ENCODE results near the gene EEF2K.

EEF2K gene

GRCh38 chr16:22302776-22303363 is 96.8 kb downstream of the EEF2K start:
- peaks cover 6% of the 10 kb centered on the region for H3K36me3 ChIP-seq (ENCODE audit: control insufficient read depth, insufficient read depth, low read length)
- WGBS, 2 experiments = 94 to 95% methylated on average over 12 of the region's 12 CpGs
- no peaks in the 10 kb centered on the region for H3K9me3 ChIP-seq (ENCODE audit: control insufficient read depth, low read length)

GRCh38 chr16:22304411-22304810 is 98.3 kb downstream of the EEF2K start:
- Histone ChIP-seq H3K36me3 (ENCODE audit: control insufficient read depth, insufficient read depth, low read length) (peaks cover 10% of the 10 kb centered on the region), H3K4me1 (ENCODE audit: control insufficient read depth, insufficient read depth, low read length) (no peaks in the 10 kb centered on the region)
- 94 to 95% methylated on average over 4 of the region's 4 CpGs for WGBS, 2 experiments

More at GRCh38 chr16:22302776-22303363, 96.8 kb downstream of the EEF2K start:
- no peak overlapping the region for H3K4me3 ChIP-seq (ENCODE audit: insufficient read depth, low read depth, low read length)
- H3K4me1 ChIP-seq (ENCODE audit: control insufficient read depth, insufficient read depth, low read length) = no peaks in the 10 kb centered on the region
- H3K27ac ChIP-seq (ENCODE audit: insufficient read depth, low read depth, low read length, poor library complexity, severe bottlenecking) = no peak overlapping the region
- H3K27me3 ChIP-seq (ENCODE audit: control insufficient read depth, insufficient read depth, low read length, poor library complexity, severe bottlenecking) = no peaks in the 10 kb centered on the region

GRCh38 chr16:22306788-22307187 is 100.7 kb downstream of the EEF2K start:
- Histone ChIP-seq H3K4me1 (ENCODE audit: control insufficient read depth, insufficient read depth, low read length) (no peaks in the 10 kb centered on the region), H3K4me3 (ENCODE audit: insufficient read depth, low read depth, low read length) (no peak overlapping the region), H3K27ac (ENCODE audit: insufficient read depth, low read depth, low read length, poor library complexity, severe bottlenecking) (no peak overlapping the region), H3K36me3 (ENCODE audit: control insufficient read depth, insufficient read depth, low read length) (peaks cover 16% of the 10 kb centered on the region), H3K27me3 (ENCODE audit: control insufficient read depth, insufficient read depth, low read length, poor library complexity, severe bottlenecking) (no peaks in the 10 kb centered on the region), H3K9me3 (ENCODE audit: control insufficient read depth, low read length) (no peaks in the 10 kb centered on the region)
- WGBS, 2 experiments = 92 to 96% methylated on average over 9 of the region's 9 CpGs

More at GRCh38 chr16:22304411-22304810, 98.3 kb downstream of the EEF2K start:
- Histone ChIP-seq H3K27me3 (ENCODE audit: control insufficient read depth, insufficient read depth, low read length, poor library complexity, severe bottlenecking) (no peaks in the 10 kb centered on the region), H3K27ac (ENCODE audit: insufficient read depth, low read depth, low read length, poor library complexity, severe bottlenecking) (no peak overlapping the region), H3K9me3 (ENCODE audit: control insufficient read depth, low read length) (no peaks in the 10 kb centered on the region), H3K4me3 (ENCODE audit: insufficient read depth, low read depth, low read length) (no peak overlapping the region)

GRCh38 chr16:22307838-22308237 is 101.8 kb downstream of the EEF2K start:
- no peak overlapping the region for H3K27ac ChIP-seq (ENCODE audit: insufficient read depth, low read depth, low read length, poor library complexity, severe bottlenecking)
- H3K27me3 ChIP-seq (ENCODE audit: control insufficient read depth, insufficient read depth, low read length, poor library complexity, severe bottlenecking) = no peaks in the 10 kb centered on the region
- H3K36me3 ChIP-seq (ENCODE audit: control insufficient read depth, insufficient read depth, low read length) = peaks cover 16% of the 10 kb centered on the region
- no peaks in the 10 kb centered on the region for H3K9me3 ChIP-seq (ENCODE audit: control insufficient read depth, low read length)
- no peaks in the 10 kb centered on the region for H3K4me1 ChIP-seq (ENCODE audit: control insufficient read depth, insufficient read depth, low read length)
- H3K4me3 ChIP-seq (ENCODE audit: insufficient read depth, low read depth, low read length) = no peak overlapping the region
- 95 to 96% methylated on average over 10 of the region's 10 CpGs for WGBS, 2 experiments

GRCh38 chr16:22308824-22309520 is 102.9 kb downstream of the EEF2K start:
- Histone ChIP-seq H3K4me3 (ENCODE audit: insufficient read depth, low read depth, low read length) (no peak overlapping the region), H3K27ac (ENCODE audit: insufficient read depth, low read depth, low read length, poor library complexity, severe bottlenecking) (no peak overlapping the region), H3K27me3 (ENCODE audit: control insufficient read depth, insufficient read depth, low read length, poor library complexity, severe bottlenecking) (no peaks in the 10 kb centered on the region), H3K4me1 (ENCODE audit: control insufficient read depth, insufficient read depth, low read length) (no peaks in the 10 kb centered on the region), H3K9me3 (ENCODE audit: control insufficient read depth, low read length) (no peaks in the 10 kb centered on the region), H3K36me3 (ENCODE audit: control insufficient read depth, insufficient read depth, low read length) (peaks cover 10% of the 10 kb centered on the region)
- 96% methylated on average over 24 of the region's 24 CpGs for WGBS, 2 experiments

GRCh38 chr16:22311520-22311919 is 105.4 kb downstream of the EEF2K start:
- H3K27me3 ChIP-seq (ENCODE audit: control insufficient read depth, insufficient read depth, low read length, poor library complexity, severe bottlenecking) = no peaks in the 10 kb centered on the region
- H3K27ac ChIP-seq (ENCODE audit: insufficient read depth, low read depth, low read length, poor library complexity, severe bottlenecking) = no peak overlapping the region
- H3K4me1 ChIP-seq (ENCODE audit: control insufficient read depth, insufficient read depth, low read length) = no peaks in the 10 kb centered on the region
- WGBS, 2 experiments = 96 to 99% methylated on average over 4 of the region's 4 CpGs
- H3K4me3 ChIP-seq (ENCODE audit: insufficient read depth, low read depth, low read length) = no peak overlapping the region
- peaks cover 10% of the 10 kb centered on the region for H3K36me3 ChIP-seq (ENCODE audit: control insufficient read depth, insufficient read depth, low read length)
- H3K9me3 ChIP-seq (ENCODE audit: control insufficient read depth, low read length) = no peaks in the 10 kb centered on the region

- Histone ChIP-seq H3K27me3 (ENCODE audit: control insufficient read depth, insufficient read depth, low read length, poor library complexity, severe bottlenecking) (no peaks in the 10 kb centered on the region), H3K4me3 (ENCODE audit: insufficient read depth, low read depth, low read length) (no peak overlapping the region), H3K36me3 (ENCODE audit: control insufficient read depth, insufficient read depth, low read length) (peaks cover 20% of the 10 kb centered on the region), H3K9me3 (ENCODE audit: control insufficient read depth, low read length) (no peaks in the 10 kb centered on the region), H3K27ac (ENCODE audit: insufficient read depth, low read depth, low read length, poor library complexity, severe bottlenecking) (no peak overlapping the region), H3K4me1 (ENCODE audit: control insufficient read depth, insufficient read depth, low read length) (no peaks in the 10 kb centered on the region)
- WGBS, 2 experiments = 92 to 93% methylated on average over 23 of the region's 23 CpGs
Observed at GRCh38 chr16:22312897-22313781, 107.1 kb downstream of the EEF2K start.

GRCh38 chr16:22313876-22314470 is 107.9 kb downstream of the EEF2K start:
- Histone ChIP-seq H3K27ac (ENCODE audit: insufficient read depth, low read depth, low read length, poor library complexity, severe bottlenecking) (no peak overlapping the region), H3K27me3 (ENCODE audit: control insufficient read depth, insufficient read depth, low read length, poor library complexity, severe bottlenecking) (no peaks in the 10 kb centered on the region), H3K4me1 (ENCODE audit: control insufficient read depth, insufficient read depth, low read length) (no peaks in the 10 kb centered on the region), H3K36me3 (ENCODE audit: control insufficient read depth, insufficient read depth, low read length) (peaks cover 26% of the 10 kb centered on the region), H3K9me3 (ENCODE audit: control insufficient read depth, low read length) (no peaks in the 10 kb centered on the region), H3K4me3 (ENCODE audit: insufficient read depth, low read depth, low read length) (no peak overlapping the region)
- 94 to 96% methylated on average over 10 of the region's 10 CpGs for whole genome bisulfite sequencing, 2 experiments

GRCh38 chr16:22314661-22315626 is 108.9 kb downstream of the EEF2K start:
- H3K27me3 ChIP-seq (ENCODE audit: control insufficient read depth, insufficient read depth, low read length, poor library complexity, severe bottlenecking) = no peaks in the 10 kb centered on the region
- peaks cover 21% of the 10 kb centered on the region for H3K36me3 ChIP-seq (ENCODE audit: control insufficient read depth, insufficient read depth, low read length)
- H3K9me3 ChIP-seq (ENCODE audit: control insufficient read depth, low read length) = no peaks in the 10 kb centered on the region
- no peak overlapping the region for H3K4me3 ChIP-seq (ENCODE audit: insufficient read depth, low read depth, low read length)
- H3K27ac ChIP-seq (ENCODE audit: insufficient read depth, low read depth, low read length, poor library complexity, severe bottlenecking) = no peak overlapping the region
- H3K4me1 ChIP-seq (ENCODE audit: control insufficient read depth, insufficient read depth, low read length) = no peaks in the 10 kb centered on the region
- WGBS, 2 experiments = 93 to 95% methylated on average over 37 of the region's 37 CpGs
